Neural progenitor cell (in vitro differentiated cells): Measurements from ENCODE around the gene CRIM1.

Source experiments
- EZH2 ChIP-seq: fragments of 200-600 bp; sonication (generic); IDR thresholded peaks from 2 replicates; pipeline ENCODE4 v1.6.1; 2017; ENCODE audit warnings: antibody characterized with exemption, mild to moderate bottlenecking, moderate library complexity
- EZH2phosphoT487 ChIP-seq: fragments of 200-600 bp; sonication (generic); IDR thresholded peaks from 2 replicates; pipeline ENCODE4 v1.6.1; 2017; ENCODE audit warnings: antibody characterized with exemption
- TF ChIP-seq, protein P1 (sequence below): fragments of 200-600 bp; sonication (generic); IDR thresholded peaks from 2 replicates; pipeline ENCODE4 v1.5.1; 2017; ENCODE audit warnings: antibody characterized with exemption, mild to moderate bottlenecking

DNA sequence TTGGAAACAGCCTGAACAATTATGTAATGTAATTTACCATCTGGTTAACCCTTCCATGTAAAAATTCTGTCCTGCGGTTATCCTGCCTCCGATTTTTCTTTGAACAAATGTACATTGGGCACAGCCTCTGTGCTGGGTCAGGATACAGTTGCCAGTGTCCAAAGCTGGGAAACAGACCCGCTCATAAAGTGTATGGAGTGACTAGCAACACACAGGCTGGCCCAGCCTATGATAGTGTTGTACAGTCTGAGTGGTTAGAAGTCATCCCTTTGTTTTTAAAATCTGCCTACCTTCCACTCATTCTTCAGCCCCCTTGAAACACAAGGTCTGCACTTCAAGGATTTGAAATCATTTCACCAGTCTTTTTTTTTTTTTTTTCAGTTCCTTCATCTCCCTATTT is 192.3 kb downstream of the CRIM1 start:
- TF ChIP-seq, protein P1, sequence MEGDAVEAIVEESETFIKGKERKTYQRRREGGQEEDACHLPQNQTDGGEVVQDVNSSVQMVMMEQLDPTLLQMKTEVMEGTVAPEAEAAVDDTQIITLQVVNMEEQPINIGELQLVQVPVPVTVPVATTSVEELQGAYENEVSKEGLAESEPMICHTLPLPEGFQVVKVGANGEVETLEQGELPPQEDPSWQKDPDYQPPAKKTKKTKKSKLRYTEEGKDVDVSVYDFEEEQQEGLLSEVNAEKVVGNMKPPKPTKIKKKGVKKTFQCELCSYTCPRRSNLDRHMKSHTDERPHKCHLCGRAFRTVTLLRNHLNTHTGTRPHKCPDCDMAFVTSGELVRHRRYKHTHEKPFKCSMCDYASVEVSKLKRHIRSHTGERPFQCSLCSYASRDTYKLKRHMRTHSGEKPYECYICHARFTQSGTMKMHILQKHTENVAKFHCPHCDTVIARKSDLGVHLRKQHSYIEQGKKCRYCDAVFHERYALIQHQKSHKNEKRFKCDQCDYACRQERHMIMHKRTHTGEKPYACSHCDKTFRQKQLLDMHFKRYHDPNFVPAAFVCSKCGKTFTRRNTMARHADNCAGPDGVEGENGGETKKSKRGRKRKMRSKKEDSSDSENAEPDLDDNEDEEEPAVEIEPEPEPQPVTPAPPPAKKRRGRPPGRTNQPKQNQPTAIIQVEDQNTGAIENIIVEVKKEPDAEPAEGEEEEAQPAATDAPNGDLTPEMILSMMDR: no peak
- TF ChIP-seq EZH2phosphoT487: no peak
- TF ChIP-seq EZH2: no peak
